HepG2 (cell line): Measurements from ENCODE around the gene PIGO. TPM values are rescaled to one million over a fixed set of nuclear protein-coding genes. Genes with fewer than 3 reads are reported as not detected.

Experiments used
- ATAC-seq: fragments of 200-7000 bp; cut with Tn5 transposase; 3 replicates; pipeline ENCODE4 v1.9.1; 2020; ENCODE audit warnings: mild to moderate bottlenecking, moderate library complexity
- BruUV-seq: library from RNA; stranded (reverse); fragments of 400-500 nt; replicated peaks from 2 replicates; lab custom pipeline; 2021; lab: Mats Ljungman, UMichigan
- CTCF ChIA-PET: fragments of 300-600 bp; formaldehyde crosslinking; extraction: SDS; loops from one replicate; lab custom pipeline; 2021; ENCODE audit warnings: low total read pairs, inconsistent platforms, low intra/inter-chr PET ratio; lab: Yijun Ruan, JAX
- POLR2A ChIA-PET: fragments of 350-600 bp; sonication (Branson Sonifier 250); formaldehyde crosslinking; loops from one replicate; lab custom pipeline; 2020; ENCODE audit warnings: antibody characterized with exemption, inconsistent platforms; lab: Yijun Ruan, JAX
- DNase-seq: peaks from one replicate; pipeline ENCODE4 v3.0.0-alpha.2; 2015; ENCODE audit warnings: low spot score
- FAIRE-seq: peaks from 3 replicates; lab custom pipeline; 2011; peaks lifted over from hg19 to GRCh38; lab: Jason Lieb, UNC
- H2AFZ ChIP-seq: one replicate; pipeline ENCODE4 v1.6.1; 2011; ENCODE audit warnings: low read length, inconsistent platforms
- H3K27ac ChIP-seq: fragments of 300-600 bp; 3 replicates; pipeline ENCODE4 v1.8.0; 2011; ENCODE audit warnings: mixed run types, mild to moderate bottlenecking, mixed read lengths, low read length, inconsistent platforms; ENCODE audit not compliant: insufficient read depth; ENCODE audit errors: extremely low read length
- H3K27me3 ChIP-seq, 2 experiments: fragments of 200-600 bp in 1 of 2; 2 replicates in 1 of 2; 3 replicates in 1 of 2; pipeline versions ENCODE4 v1.6.0 to v1.8.0; 2011; ENCODE audit warnings: low read length in 2 of 2, mild to moderate bottlenecking in 2 of 2, moderate library complexity in 2 of 2, inconsistent platforms in 1 of 2; ENCODE audit not compliant: insufficient read depth in 2 of 2, control insufficient read depth in 1 of 2
- H3K36me3 ChIP-seq, 2 experiments: fragments of 200-600 bp in 1 of 2; replicated peaks in 1 of 2; 2 replicates in 1 of 2; 3 replicates in 1 of 2; pipeline versions ENCODE4 v1.5.1 to v1.8.0; 2011; ENCODE audit warnings: low read length in 2 of 2, inconsistent platforms in 1 of 2; ENCODE audit not compliant: insufficient read depth in 2 of 2, control insufficient read depth in 1 of 2
- H3K4me1 ChIP-seq: 2 replicates; pipeline ENCODE4 v1.5.1; 2012; ENCODE audit warnings: low read length, inconsistent platforms; ENCODE audit not compliant: insufficient read depth
- H3K4me2 ChIP-seq: 2 replicates; pipeline ENCODE4 v1.6.0; 2011; ENCODE audit warnings: low read depth, low read length, inconsistent platforms
- H3K4me3 ChIP-seq, 3 experiments: fragments of 200-600 bp in 1 of 3; sonication (generic), shearing (Covaris generic) in 1 of 3; replicated peaks in 1 of 3; 2 replicates each; pipeline ENCODE4 v1.5.1; 2011 to 2016; ENCODE audit warnings: low read length in 3 of 3, inconsistent platforms in 2 of 3, low read depth in 2 of 3, mild to moderate bottlenecking in 2 of 3, control low read depth in 1 of 3, mixed read lengths in 1 of 3; ENCODE audit not compliant: insufficient read depth in 1 of 3
- H3K79me2 ChIP-seq: one replicate; pipeline ENCODE4 v1.6.1; 2011; ENCODE audit warnings: low read length, inconsistent platforms; ENCODE audit not compliant: insufficient read depth
- H3K9ac ChIP-seq: 2 replicates; pipeline ENCODE4 v1.6.0; 2011; ENCODE audit warnings: mild to moderate bottlenecking, low read depth, low read length, inconsistent platforms; ENCODE audit not compliant: insufficient read depth
- H3K9me3 ChIP-seq: 2 replicates; pipeline ENCODE4 v1.5.1; 2012; ENCODE audit warnings: mild to moderate bottlenecking, low read length
- H4K20me1 ChIP-seq: 2 replicates; pipeline ENCODE4 v1.6.0; 2011; ENCODE audit warnings: inconsistent platforms, mild to moderate bottlenecking, low read length, moderate library complexity; ENCODE audit not compliant: insufficient read depth
- CENPBD1 ChIP-seq: sonication (generic); formaldehyde crosslinking; IDR thresholded peaks from 2 replicates; pipeline ENCODE4 v1.8.0; 2022; ENCODE audit warnings: missing genetic modification reagents, low read depth, mild to moderate bottlenecking, borderline replicate concordance
- CHCHD3 ChIP-seq: sonication (generic); formaldehyde crosslinking; IDR thresholded peaks from 2 replicates; pipeline ENCODE4 v1.8.0; 2022; ENCODE audit warnings: mild to moderate bottlenecking, missing genetic modification reagents, moderate library complexity
- NR2F1 ChIP-seq, 2 experiments: fragments of 450-650 bp in 1 of 2; formaldehyde crosslinking in 1 of 2; IDR thresholded peaks; 2 replicates each; pipeline versions ENCODE4 v1.5.0 to v1.6.1; 2016 to 2020; ENCODE audit warnings: mild to moderate bottlenecking in 1 of 2, missing compliant biosample characterization in 1 of 2, missing genetic modification reagents in 1 of 2, moderate library complexity in 1 of 2
- XBP1 ChIP-seq: sonication (generic); formaldehyde crosslinking; IDR thresholded peaks from 2 replicates; pipeline ENCODE4 v1.5.0; 2020; ENCODE audit warnings: missing genetic modification reagents
- ZNF784 ChIP-seq: sonication (generic); formaldehyde crosslinking; IDR thresholded peaks from 2 replicates; pipeline ENCODE4 v1.5.1; 2020; ENCODE audit warnings: missing genetic modification reagents, mild to moderate bottlenecking, borderline replicate concordance
- ZNF788 ChIP-seq: sonication (generic); formaldehyde crosslinking; IDR thresholded peaks from 2 replicates; pipeline ENCODE4 v1.5.0; 2020; ENCODE audit warnings: mild to moderate bottlenecking, missing genetic modification reagents, borderline replicate concordance
- WGBS: methylation state at CpG from one replicate; pipeline ENCODE4 v1.1.6; 2017; ENCODE audit warnings: low lambda C conversion rate; 5-methylcytosine and 5-hydroxymethylcytosine counted together
- in situ Hi-C: cut with HindIII; loops from 2 replicates; pipeline ENCODE4 v1.10.0; 2017; ENCODE audit warnings: low pct_unique_long_range_greater_than_20kb; ENCODE audit not compliant: extremely low pct_ligation_motif_present
- intact Hi-C: fragments of 100-400 bp; cut with micrococcal nuclease; formaldehyde crosslinking; loops from one replicate; pipeline ENCODE4 v1.10.0; 2022; ENCODE audit not compliant: unreplicated experiment
- polyA plus RNA-seq, 8 experiments: library from polyadenylated mRNA; depleted of rRNA in 3 of 8; stranded (reverse) in 7 of 8; unstranded in 1 of 8; fragments of >200 nt; fragmentation: Illumina TruSeq in 4 of 8; extraction: Trizol in 4 of 8; gene quantifications; 2 replicates each; pipeline versions ENCODE4 v1.2.1 to v1.2.3, GENCODE V29; 2011 to 2016; ENCODE audit warnings: low read depth in 4 of 8, missing spikeins in 1 of 8, mixed read lengths in 1 of 8; ENCODE audit not compliant: insufficient read depth in 1 of 8
- total RNA-seq, 5 experiments: library from RNA; depleted of rRNA; stranded (reverse); fragments of >200 nt; fragmentation: Illumina TruSeq; extraction: Trizol; gene quantifications; 2 replicates each; pipeline ENCODE4 v1.2.3, GENCODE V29; 2016; ENCODE audit warnings: low read depth in 1 of 5

PIGO gene
- total and polyA plus RNA-seq, 2 of the 13 experiments (the other 11 are each of a cell fraction or from before 2014, with no cell fraction given): 20.5 to 26.2 TPM

- TF ChIP-seq ZNF788: no peak
- no peak for TF ChIP-seq CENPBD1 (CRISPR knock-in tag)
- TF ChIP-seq ZNF784: no peak
- no peak for TF ChIP-seq XBP1 (CRISPR knock-in tag)
- TF ChIP-seq CHCHD3: no peak
- no peak for TF ChIP-seq NR2F1 (CRISPR knock-in tag; IDR thresholded peaks at IDR 0.05)
- WGBS: 93% methylated on average over 10 of the region's 13 CpGs
- peaks cover 16% of the 10 kb centered on the region for H3K79me2 ChIP-seq
- intact Hi-C loops (no loop called here), in situ Hi-C loops (no loop called here)
- no peak overlapping the region for H3K4me2 ChIP-seq
- ChIA-PET POLR2A (no interaction called here), CTCF (no interaction called here)
- no peaks in the 10 kb centered on the region for H4K20me1 ChIP-seq
- BruUV-seq: no TSS peak
- FAIRE-seq (no peak), ATAC-seq (no peak), DNase-seq (no peak)
- H3K9ac ChIP-seq: no peak overlapping the region
- no peak overlapping the region for H3K4me3 ChIP-seq
- H3K27me3 ChIP-seq: no peaks in the 10 kb centered on the region; a peak in 1 of 5 replicates
- no peak overlapping the region for H3K27ac ChIP-seq
- H2AFZ ChIP-seq: no peak overlapping the region
- H3K4me1 ChIP-seq: peaks cover 30% of the 10 kb centered on the region
- no peaks in the 10 kb centered on the region for H3K9me3 ChIP-seq
- peaks cover 3 to 13% of the 10 kb centered on the region in 2 experiments; a peak in 4 of 5 replicates for H3K36me3 ChIP-seq
Measured at GRCh38 chr9:35105571-35106342, 9.4 kb upstream of the PIGO start.
